GM12878 (cell line): Measurements from ENCODE around the gene GPC6. TPM values are rescaled to one million over a fixed set of nuclear protein-coding genes. Genes with fewer than 3 reads are reported as not detected.

Experiments
- ATAC-seq: fragments of 200-7000 bp; cut with Tn5 transposase; 3 replicates; pipeline ENCODE4 v1.9.1; 2020; ENCODE audit warnings: mild to moderate bottlenecking, moderate library complexity
- BruUV-seq: library from RNA; stranded (reverse); fragments of 400-500 nt; replicated peaks from 2 replicates; lab custom pipeline; 2021; lab: Mats Ljungman, UMichigan
- CTCF ChIA-PET: fragments of 300-600 bp; sonication (Branson Sonifier 250); formaldehyde crosslinking; extraction: SDS; loops from one replicate; lab custom pipeline; 2021; ENCODE audit warnings: inconsistent platforms; lab: Yijun Ruan, JAX
- POLR2A ChIA-PET: fragments of 350-600 bp; formaldehyde crosslinking; extraction: SDS; loops from one replicate; lab custom pipeline; 2021; ENCODE audit warnings: inconsistent platforms; lab: Charles Lee
- RAD21 ChIA-PET: fragments of 300-600 bp; sonication (Branson Sonifier 250); formaldehyde crosslinking; loops from one replicate; lab custom pipeline; 2023; ENCODE audit warnings: antibody characterized with exemption; ENCODE audit not compliant: unreplicated experiment; lab: Charles Lee
- SMC1A ChIA-PET: fragments of 300-600 bp; sonication (Branson Sonifier 250); formaldehyde crosslinking; loops from one replicate; lab custom pipeline; 2023; ENCODE audit not compliant: unreplicated experiment, uncharacterized antibody; lab: Charles Lee
- DNase-seq: peaks from one replicate; pipeline ENCODE4 v3.0.0-alpha.2; 2011; ENCODE audit warnings: low read depth, low spot score
- FAIRE-seq: peaks from 3 replicates; lab custom pipeline; 2011; peaks lifted over from hg19 to GRCh38; lab: Jason Lieb, UNC
- H2AFZ ChIP-seq: 2 replicates; pipeline ENCODE4 v1.6.0; 2011; ENCODE audit warnings: low read depth, low read length, control low read depth; ENCODE audit not compliant: control insufficient read depth
- H3K27ac ChIP-seq: 2 replicates; pipeline ENCODE4 v1.5.1; 2011; ENCODE audit warnings: control low read depth; ENCODE audit not compliant: control insufficient read depth, insufficient read depth
- H3K27me3 ChIP-seq, 2 experiments: replicated peaks in 1 of 2; 2 replicates each; pipeline versions ENCODE4 v1.6.0 to v1.6.1; 2011; ENCODE audit warnings: low read length in 1 of 2; ENCODE audit not compliant: control insufficient read depth in 2 of 2, insufficient read depth in 2 of 2
- H3K36me3 ChIP-seq, 2 experiments: 2 replicates each; pipeline ENCODE4 v1.5.1; 2011; ENCODE audit warnings: low read length in 1 of 2; ENCODE audit not compliant: control insufficient read depth in 2 of 2, insufficient read depth in 2 of 2
- H3K4me1 ChIP-seq: 2 replicates; pipeline ENCODE4 v1.6.1; 2011; ENCODE audit warnings: mild to moderate bottlenecking, low read length, moderate library complexity, mixed read lengths; ENCODE audit not compliant: control insufficient read depth, insufficient read depth
- H3K4me2 ChIP-seq: 2 replicates; pipeline ENCODE4 v1.6.0; 2011; ENCODE audit warnings: control low read depth; ENCODE audit not compliant: control insufficient read depth, insufficient read depth
- H3K4me3 ChIP-seq: fragments of 200-600 bp; sonication (generic); 2 replicates; pipeline ENCODE4 v1.5.1; 2016
- H3K79me2 ChIP-seq: 2 replicates; pipeline ENCODE4 v1.6.0; 2011; ENCODE audit warnings: low read length; ENCODE audit not compliant: control insufficient read depth, insufficient read depth
- H3K9ac ChIP-seq: 2 replicates; pipeline ENCODE4 v1.8.0; 2011; ENCODE audit warnings: low read length, control low read depth, mixed read lengths; ENCODE audit not compliant: control insufficient read depth, insufficient read depth
- H3K9me3 ChIP-seq: replicated peaks from 3 replicates; pipeline ENCODE4 v1.5.1; 2011; ENCODE audit warnings: mild to moderate bottlenecking, low read length; ENCODE audit not compliant: control insufficient read depth, insufficient read depth
- H4K20me1 ChIP-seq: 2 replicates; pipeline ENCODE4 v1.6.0; 2011; ENCODE audit not compliant: control insufficient read depth, insufficient read depth
- ASH2L ChIP-seq: fragments of 300-600, 200-600 bp; sonication (generic); IDR thresholded peaks from 2 replicates; pipeline ENCODE4 v1.6.1; 2017; ENCODE audit warnings: low read depth, mild to moderate bottlenecking, borderline replicate concordance
- IKZF2 ChIP-seq, 2 experiments: fragments of 450-650 bp; IDR thresholded peaks; 2 replicates each; pipeline ENCODE4 v1.6.1; 2017; ENCODE audit warnings: mild to moderate bottlenecking in 2 of 2, moderate library complexity in 2 of 2
- PAX8 ChIP-seq: fragments of 450-650 bp; IDR thresholded peaks from 2 replicates; pipeline ENCODE4 v1.6.1; 2017; ENCODE audit warnings: mild to moderate bottlenecking, moderate library complexity
- SUZ12 ChIP-seq: fragments of 200-600 bp; sonication (generic); IDR thresholded peaks from one replicate; pipeline ENCODE4 v1.6.1; 2018; ENCODE audit warnings: antibody characterized with exemption, mild to moderate bottlenecking; ENCODE audit not compliant: unreplicated experiment
- YY1 ChIP-seq: IDR thresholded peaks from 2 replicates; pipeline ENCODE4 v1.6.1; 2011; ENCODE audit warnings: low read depth, mild to moderate bottlenecking, low read length
- ZBED1 ChIP-seq: IDR thresholded peaks from 2 replicates; pipeline ENCODE4 v1.6.1; 2016; ENCODE audit warnings: borderline replicate concordance
- ZNF207 ChIP-seq: fragments of 450-650 bp; IDR thresholded peaks from 2 replicates; pipeline ENCODE4 v1.6.1; 2014; ENCODE audit warnings: antibody characterized with exemption, mild to moderate bottlenecking, borderline replicate concordance
- WGBS: methylation state at CpG from one replicate; pipeline ENCODE4 v1.1.6; 2016; ENCODE audit warnings: low lambda C conversion rate; ENCODE audit not compliant: insufficient replicate concordance, insufficient coverage; ENCODE audit errors: missing lambda C conversion rate; 5-methylcytosine and 5-hydroxymethylcytosine counted together
- in situ Hi-C: fragments of 300-500 bp; cut with MboI; formaldehyde crosslinking; loops from 9 replicates; pipeline ENCODE4 v1.14.3; 2018; ENCODE audit warnings: mixed read lengths
- intact Hi-C: fragments of 100-400 bp; cut with micrococcal nuclease; formaldehyde crosslinking; loops from one replicate; pipeline ENCODE4 v1.14.2; 2022; ENCODE audit not compliant: unreplicated experiment
- polyA plus RNA-seq, 11 experiments: library from polyadenylated mRNA; depleted of rRNA in 4 of 11; unstranded in 6 of 11; stranded (reverse) in 5 of 11; fragments of >200 nt; fragmentation: Nextera tagmentation in 4 of 11; fragmentation: Illumina TruSeq in 1 of 11; extraction: Ambion mirVana in 4 of 11; extraction: Trizol in 1 of 11; gene quantifications; 1 replicate in 1 of 11; 2 replicates in 10 of 11; pipeline versions ENCODE4 v1.2.1 to v1.2.3, GENCODE V29; 2011 to 2016; ENCODE audit warnings: inconsistent platforms in 2 of 11, missing spikeins in 2 of 11, low read depth in 1 of 11
- total RNA-seq, 4 experiments: library from RNA; depleted of rRNA in 3 of 4; stranded (reverse); fragments of >200 nt in 3 of 4; fragmentation: Illumina TruSeq in 1 of 4; extraction: Trizol in 1 of 4; gene quantifications; 2 replicates each; pipeline versions ENCODE4 v1.2.1 to v1.2.3, GENCODE V29; 2013 to 2021
- TF ChIP-seq, protein P1 (sequence below), 3 experiments: IDR thresholded peaks in 2 of 3; conservative IDR thresholded peaks in 1 of 3; 2 replicates each; pipeline ENCODE4 v1.5.1; 2011; ENCODE audit warnings: low read depth in 3 of 3, low read length in 3 of 3, mild to moderate bottlenecking in 3 of 3, control low read depth in 2 of 3, moderate library complexity in 2 of 3, inconsistent platforms in 1 of 3, mixed read lengths in 1 of 3; ENCODE audit not compliant: control insufficient read depth in 2 of 3, insufficient read depth in 1 of 3; ENCODE audit errors: extremely low read depth in 1 of 3

The GPC6 gene
- total and polyA plus RNA-seq, 10 of the 15 experiments (the other 5 are each of a cell fraction or from before 2014, with no cell fraction given), result 0.03 to 0.04 (median 0.03) TPM; not detected in 7

DNA sequence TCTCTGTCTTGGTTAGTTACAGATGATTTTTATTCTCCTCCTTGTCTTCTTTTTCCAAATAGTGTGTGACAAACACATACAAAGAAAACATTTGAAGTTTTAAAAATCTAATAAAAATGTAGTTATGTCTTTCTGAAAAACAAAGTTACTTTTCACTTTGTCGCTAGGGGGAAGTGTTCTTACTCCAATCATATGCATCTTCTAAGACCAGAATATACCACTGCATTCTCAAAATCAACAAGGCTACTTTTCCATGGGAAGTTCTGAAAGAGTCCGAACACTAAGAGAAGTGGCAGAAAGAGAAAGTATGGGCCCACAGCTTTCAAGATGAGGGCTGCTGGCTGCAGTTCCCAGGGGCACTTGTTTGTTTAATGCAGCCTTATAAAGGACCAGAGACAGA is 1043.9 kb downstream of the GPC6 start:
- CTCF ChIA-PET, result no interaction called here
- SMC1A ChIA-PET, result interaction anchor here (1.5 kb wide), 1 partner anchor 91 kb away, joined by 4 read pairs; no protein-coding TSS in a partner anchor
- no TSS peak for BruUV-seq
- TF ChIP-seq, protein P1, sequence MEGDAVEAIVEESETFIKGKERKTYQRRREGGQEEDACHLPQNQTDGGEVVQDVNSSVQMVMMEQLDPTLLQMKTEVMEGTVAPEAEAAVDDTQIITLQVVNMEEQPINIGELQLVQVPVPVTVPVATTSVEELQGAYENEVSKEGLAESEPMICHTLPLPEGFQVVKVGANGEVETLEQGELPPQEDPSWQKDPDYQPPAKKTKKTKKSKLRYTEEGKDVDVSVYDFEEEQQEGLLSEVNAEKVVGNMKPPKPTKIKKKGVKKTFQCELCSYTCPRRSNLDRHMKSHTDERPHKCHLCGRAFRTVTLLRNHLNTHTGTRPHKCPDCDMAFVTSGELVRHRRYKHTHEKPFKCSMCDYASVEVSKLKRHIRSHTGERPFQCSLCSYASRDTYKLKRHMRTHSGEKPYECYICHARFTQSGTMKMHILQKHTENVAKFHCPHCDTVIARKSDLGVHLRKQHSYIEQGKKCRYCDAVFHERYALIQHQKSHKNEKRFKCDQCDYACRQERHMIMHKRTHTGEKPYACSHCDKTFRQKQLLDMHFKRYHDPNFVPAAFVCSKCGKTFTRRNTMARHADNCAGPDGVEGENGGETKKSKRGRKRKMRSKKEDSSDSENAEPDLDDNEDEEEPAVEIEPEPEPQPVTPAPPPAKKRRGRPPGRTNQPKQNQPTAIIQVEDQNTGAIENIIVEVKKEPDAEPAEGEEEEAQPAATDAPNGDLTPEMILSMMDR (IDR thresholded peaks at IDR 0.05 in 2 of 3, conservative IDR thresholded peaks at IDR 0.05 in 1 of 3; ENCODE audit: control insufficient read depth in 2 of 3, extremely low read depth in 1 of 3, insufficient read depth in 1 of 3, low read depth in 3 of 3, low read length in 3 of 3), result no peak
- TF ChIP-seq SUZ12, result no peak
- no peak for TF ChIP-seq PAX8
- TF ChIP-seq ZBED1, result no peak
- no peak for TF ChIP-seq IKZF2 (IDR thresholded peaks at IDR 0.05)
- TF ChIP-seq YY1, result no peak
- TF ChIP-seq ASH2L, result no peak
- no peak for TF ChIP-seq ZNF207
- Histone ChIP-seq H3K27ac (no peak overlapping the region), H3K4me2 (no peak overlapping the region), H2AFZ (no peak overlapping the region), H3K27me3 (no peaks in the 10 kb centered on the region), H3K9ac (no peak overlapping the region), H3K36me3 (no peaks in the 10 kb centered on the region), H3K4me3 (no peak overlapping the region), H3K79me2 (no peaks in the 10 kb centered on the region), H3K4me1 (no peaks in the 10 kb centered on the region), H3K9me3 (no peaks in the 10 kb centered on the region), H4K20me1 (no peaks in the 10 kb centered on the region)
- WGBS, result 70% methylated on average over 2 of the region's 2 CpGs
- intact Hi-C loops, result loop anchor here (5.0 kb wide), 1 partner anchor 92 kb away; no protein-coding TSS in a partner anchor
- no peak for DNase-seq
- RAD21 ChIA-PET, result interaction anchor here (0.6 kb wide), 1 partner anchor 87 kb away, joined by 3 read pairs; no protein-coding TSS in a partner anchor
- FAIRE-seq, result no peak
- POLR2A ChIA-PET, result no interaction called here
- in situ Hi-C loops, result no loop called here
- ATAC-seq, result no peak
